WTC11 (cell line): ENCODE results near the gene ZFHX3.

Experiments used
- ATF3 ChIP-seq: sonication (generic); formaldehyde crosslinking; conservative IDR thresholded peaks from 2 replicates; pipeline ENCODE4 v1.8.1; 2022; ENCODE audit warnings: mild to moderate bottlenecking, missing genetic modification reagents
- ELF4 ChIP-seq: sonication (generic); formaldehyde crosslinking; IDR thresholded peaks from 2 replicates; pipeline ENCODE4 v1.8.1; 2022; ENCODE audit warnings: low read depth, mild to moderate bottlenecking, moderate library complexity, missing genetic modification reagents
- GABPB1 ChIP-seq: sonication (generic); formaldehyde crosslinking; IDR thresholded peaks from 2 replicates; pipeline ENCODE4 v1.8.1; 2023; ENCODE audit warnings: mild to moderate bottlenecking, missing genetic modification reagents
- KAT7 ChIP-seq: sonication (generic); formaldehyde crosslinking; IDR thresholded peaks from 2 replicates; pipeline ENCODE4 v1.8.1; 2023; ENCODE audit warnings: missing genetic modification reagents, mild to moderate bottlenecking, borderline replicate concordance
- RORB ChIP-seq: fragments of 250-450 bp; sonication (Bioruptor Pico); IDR thresholded peaks from 2 replicates; pipeline ENCODE4 v1.9.0; 2021; ENCODE audit warnings: mild to moderate bottlenecking
- ZNF671 ChIP-seq: fragments of 250-450 bp; sonication (Bioruptor Pico); IDR thresholded peaks from 2 replicates; pipeline ENCODE4 v1.8.0; 2021; ENCODE audit warnings: mild to moderate bottlenecking
- TF ChIP-seq, protein P1 (sequence below): fragments of 200-600 bp; IDR thresholded peaks from 2 replicates; pipeline ENCODE4 v1.8.0; 2022; ENCODE audit warnings: antibody characterized with exemption
- TF ChIP-seq, protein P2 (sequence below): sonication (generic); formaldehyde crosslinking; IDR thresholded peaks from 2 replicates; pipeline ENCODE4 v1.8.1; 2023; ENCODE audit warnings: mild to moderate bottlenecking, missing genetic modification reagents
- TF ChIP-seq, protein P3 (sequence below): sonication (generic); formaldehyde crosslinking; IDR thresholded peaks from 2 replicates; pipeline ENCODE4 v1.8.0; 2022; ENCODE audit warnings: mild to moderate bottlenecking, missing genetic modification reagents

- TF ChIP-seq, protein P1, sequence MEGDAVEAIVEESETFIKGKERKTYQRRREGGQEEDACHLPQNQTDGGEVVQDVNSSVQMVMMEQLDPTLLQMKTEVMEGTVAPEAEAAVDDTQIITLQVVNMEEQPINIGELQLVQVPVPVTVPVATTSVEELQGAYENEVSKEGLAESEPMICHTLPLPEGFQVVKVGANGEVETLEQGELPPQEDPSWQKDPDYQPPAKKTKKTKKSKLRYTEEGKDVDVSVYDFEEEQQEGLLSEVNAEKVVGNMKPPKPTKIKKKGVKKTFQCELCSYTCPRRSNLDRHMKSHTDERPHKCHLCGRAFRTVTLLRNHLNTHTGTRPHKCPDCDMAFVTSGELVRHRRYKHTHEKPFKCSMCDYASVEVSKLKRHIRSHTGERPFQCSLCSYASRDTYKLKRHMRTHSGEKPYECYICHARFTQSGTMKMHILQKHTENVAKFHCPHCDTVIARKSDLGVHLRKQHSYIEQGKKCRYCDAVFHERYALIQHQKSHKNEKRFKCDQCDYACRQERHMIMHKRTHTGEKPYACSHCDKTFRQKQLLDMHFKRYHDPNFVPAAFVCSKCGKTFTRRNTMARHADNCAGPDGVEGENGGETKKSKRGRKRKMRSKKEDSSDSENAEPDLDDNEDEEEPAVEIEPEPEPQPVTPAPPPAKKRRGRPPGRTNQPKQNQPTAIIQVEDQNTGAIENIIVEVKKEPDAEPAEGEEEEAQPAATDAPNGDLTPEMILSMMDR: no peak
- TF ChIP-seq ELF4 (CRISPR knock-in tag) (no peak), GABPB1 (CRISPR knock-in tag) (no peak), RORB (CRISPR knock-in tag) (no peak), KAT7 (CRISPR knock-in tag) (no peak), ZNF671 (no peak), ATF3 (CRISPR knock-in tag) (no peak)
- TF ChIP-seq, protein P2, sequence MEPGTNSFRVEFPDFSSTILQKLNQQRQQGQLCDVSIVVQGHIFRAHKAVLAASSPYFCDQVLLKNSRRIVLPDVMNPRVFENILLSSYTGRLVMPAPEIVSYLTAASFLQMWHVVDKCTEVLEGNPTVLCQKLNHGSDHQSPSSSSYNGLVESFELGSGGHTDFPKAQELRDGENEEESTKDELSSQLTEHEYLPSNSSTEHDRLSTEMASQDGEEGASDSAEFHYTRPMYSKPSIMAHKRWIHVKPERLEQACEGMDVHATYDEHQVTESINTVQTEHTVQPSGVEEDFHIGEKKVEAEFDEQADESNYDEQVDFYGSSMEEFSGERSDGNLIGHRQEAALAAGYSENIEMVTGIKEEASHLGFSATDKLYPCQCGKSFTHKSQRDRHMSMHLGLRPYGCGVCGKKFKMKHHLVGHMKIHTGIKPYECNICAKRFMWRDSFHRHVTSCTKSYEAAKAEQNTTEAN (CRISPR knock-in tag): no peak
- TF ChIP-seq, protein P3, sequence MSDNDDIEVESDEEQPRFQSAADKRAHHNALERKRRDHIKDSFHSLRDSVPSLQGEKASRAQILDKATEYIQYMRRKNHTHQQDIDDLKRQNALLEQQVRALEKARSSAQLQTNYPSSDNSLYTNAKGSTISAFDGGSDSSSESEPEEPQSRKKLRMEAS: no peak
These were observed 111.5 kb downstream of the ZFHX3 start for GRCh38 chr16:72936408-72936807.
